Omental fat pad (tissue), 4 donors: ENCODE results near the gene ACTR3C. TPM values are rescaled to one million over a fixed set of nuclear protein-coding genes. Genes with fewer than 3 reads are reported as not detected.

Experiments used
- ATAC-seq: fragments of 150-250 bp; one replicate; pipeline ENCODE4 v1.9.1; 2016; ENCODE audit warnings: mild to moderate bottlenecking, moderate library complexity; ENCODE audit not compliant: low FRiP score
- DNase-seq: peaks from one replicate; pipeline ENCODE4 v3.0.0-alpha.2; 2019; ENCODE audit warnings: low spot score
- total RNA-seq, 4 donors: library from RNA; depleted of rRNA; stranded (reverse); fragments of >200 nt; gene quantifications; one replicate each; pipeline ENCODE4 v1.1.0, GENCODE V29; 2016
- TF ChIP-seq, protein P1 (sequence below), 3 donors: fragments of 450-650 bp; IDR thresholded peaks; one replicate each; pipeline ENCODE4 v1.5.1; 2016 to 2017; ENCODE audit warnings: antibody characterized with exemption in 3 of 3, mild to moderate bottlenecking in 3 of 3, moderate library complexity in 2 of 3

Gene ACTR3C
- total RNA-seq, result 10 to 100 TPM in 1 of 4 donors, 1 to 10 TPM in 3; 1.1 to 12.9 (median 4.9) TPM

DNA sequence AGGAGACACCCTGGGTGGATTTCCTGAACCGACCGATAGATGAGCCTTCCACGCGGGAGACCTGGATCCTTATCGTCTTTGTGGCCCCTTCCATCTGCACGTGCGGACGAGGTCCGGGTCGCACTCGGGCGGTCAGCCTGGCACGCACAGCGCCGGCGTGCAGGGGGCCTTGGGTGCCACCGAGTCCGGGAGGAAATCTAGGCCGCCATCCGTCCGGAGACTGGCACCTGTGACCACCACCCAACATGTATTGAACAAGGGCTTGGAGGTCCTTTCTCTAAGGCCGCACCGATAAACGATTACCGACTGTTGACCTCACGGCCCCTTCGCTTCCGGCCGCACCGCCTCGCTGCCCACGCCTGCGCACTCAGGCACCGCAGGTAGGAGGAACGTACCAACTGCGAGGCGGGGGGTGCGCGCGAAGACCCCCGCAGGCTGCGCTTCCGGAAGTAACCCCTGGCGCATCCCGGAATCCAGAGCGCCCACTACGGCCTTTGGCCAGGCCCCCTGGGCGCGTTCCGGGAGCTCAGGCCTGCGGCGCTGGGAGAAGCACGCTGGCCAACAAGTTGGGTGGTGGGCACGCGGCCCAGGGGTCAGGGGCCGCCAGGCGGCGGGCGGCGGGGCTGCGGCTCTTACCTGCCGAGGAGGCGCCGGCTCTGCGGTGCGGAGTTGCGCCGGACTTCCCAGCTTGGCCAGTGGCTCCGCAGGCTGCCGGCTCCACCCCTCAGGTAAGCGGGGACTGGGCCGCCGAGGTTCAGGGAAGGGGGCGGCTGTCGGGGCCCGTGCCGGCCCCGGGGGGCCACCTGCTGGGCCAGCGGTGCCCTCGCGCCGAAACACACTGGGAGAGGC is at the start of gene ACTR3C, which contains the start of gene LRRC61:
Gene ACTR3C, minus strand, starts transcription at position 713 of the 849 bp plus-strand sequence. CDS start 28,249 bp downstream, outside the sequence.
Gene LRRC61, plus strand, starts transcription at position 523 of the 849 bp plus-strand sequence. CDS start 13,507 bp downstream, outside the sequence.
- ATAC-seq, result peak; percentile 56
- DNase-seq, result no peak
- TF ChIP-seq, protein P1, sequence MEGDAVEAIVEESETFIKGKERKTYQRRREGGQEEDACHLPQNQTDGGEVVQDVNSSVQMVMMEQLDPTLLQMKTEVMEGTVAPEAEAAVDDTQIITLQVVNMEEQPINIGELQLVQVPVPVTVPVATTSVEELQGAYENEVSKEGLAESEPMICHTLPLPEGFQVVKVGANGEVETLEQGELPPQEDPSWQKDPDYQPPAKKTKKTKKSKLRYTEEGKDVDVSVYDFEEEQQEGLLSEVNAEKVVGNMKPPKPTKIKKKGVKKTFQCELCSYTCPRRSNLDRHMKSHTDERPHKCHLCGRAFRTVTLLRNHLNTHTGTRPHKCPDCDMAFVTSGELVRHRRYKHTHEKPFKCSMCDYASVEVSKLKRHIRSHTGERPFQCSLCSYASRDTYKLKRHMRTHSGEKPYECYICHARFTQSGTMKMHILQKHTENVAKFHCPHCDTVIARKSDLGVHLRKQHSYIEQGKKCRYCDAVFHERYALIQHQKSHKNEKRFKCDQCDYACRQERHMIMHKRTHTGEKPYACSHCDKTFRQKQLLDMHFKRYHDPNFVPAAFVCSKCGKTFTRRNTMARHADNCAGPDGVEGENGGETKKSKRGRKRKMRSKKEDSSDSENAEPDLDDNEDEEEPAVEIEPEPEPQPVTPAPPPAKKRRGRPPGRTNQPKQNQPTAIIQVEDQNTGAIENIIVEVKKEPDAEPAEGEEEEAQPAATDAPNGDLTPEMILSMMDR (IDR thresholded peaks at IDR 0.05), result no peak

DNA sequence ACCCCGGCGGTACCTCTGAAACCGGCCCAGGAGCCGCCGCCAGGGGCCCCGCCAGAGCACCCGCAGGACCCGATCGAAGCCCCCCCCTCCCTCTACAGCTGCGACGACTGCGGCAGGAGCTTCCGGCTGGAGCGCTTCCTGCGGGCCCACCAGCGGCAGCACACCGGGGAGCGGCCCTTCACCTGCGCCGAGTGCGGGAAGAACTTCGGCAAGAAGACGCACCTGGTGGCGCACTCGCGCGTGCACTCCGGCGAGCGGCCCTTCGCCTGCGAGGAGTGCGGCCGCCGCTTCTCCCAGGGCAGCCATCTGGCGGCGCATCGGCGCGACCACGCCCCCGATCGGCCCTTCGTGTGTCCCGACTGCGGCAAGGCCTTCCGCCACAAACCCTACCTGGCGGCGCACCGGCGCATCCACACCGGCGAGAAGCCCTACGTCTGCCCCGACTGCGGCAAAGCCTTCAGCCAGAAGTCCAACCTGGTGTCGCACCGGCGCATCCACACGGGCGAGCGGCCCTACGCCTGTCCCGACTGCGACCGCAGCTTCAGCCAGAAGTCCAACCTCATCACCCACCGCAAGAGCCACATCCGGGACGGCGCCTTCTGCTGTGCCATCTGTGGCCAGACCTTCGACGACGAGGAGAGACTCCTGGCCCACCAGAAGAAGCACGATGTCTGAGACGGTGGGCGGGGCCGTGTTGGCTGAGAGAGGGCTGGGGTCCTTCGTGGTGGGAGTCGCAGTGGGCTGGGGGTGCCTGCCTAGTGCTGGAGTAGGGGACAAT is 49.1 kb upstream of the ACTR3C start:
- ATAC-seq (no peak), DNase-seq (no peak)
- TF ChIP-seq, protein P1 (IDR thresholded peaks at IDR 0.05), result no peak

DNA sequence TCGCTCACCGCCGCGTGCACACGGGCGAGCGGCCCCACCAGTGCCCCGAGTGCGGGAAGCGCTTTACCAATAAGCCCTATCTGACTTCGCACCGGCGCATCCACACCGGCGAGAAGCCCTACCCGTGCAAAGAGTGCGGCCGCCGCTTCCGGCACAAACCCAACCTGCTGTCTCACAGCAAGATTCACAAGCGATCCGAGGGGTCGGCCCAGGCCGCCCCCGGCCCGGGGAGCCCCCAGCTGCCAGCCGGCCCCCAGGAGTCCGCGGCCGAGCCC is 48.6 kb upstream of the ACTR3C start:
- TF ChIP-seq, protein P1 (IDR thresholded peaks at IDR 0.05), result no peak
- DNase-seq, result no peak

DNA sequence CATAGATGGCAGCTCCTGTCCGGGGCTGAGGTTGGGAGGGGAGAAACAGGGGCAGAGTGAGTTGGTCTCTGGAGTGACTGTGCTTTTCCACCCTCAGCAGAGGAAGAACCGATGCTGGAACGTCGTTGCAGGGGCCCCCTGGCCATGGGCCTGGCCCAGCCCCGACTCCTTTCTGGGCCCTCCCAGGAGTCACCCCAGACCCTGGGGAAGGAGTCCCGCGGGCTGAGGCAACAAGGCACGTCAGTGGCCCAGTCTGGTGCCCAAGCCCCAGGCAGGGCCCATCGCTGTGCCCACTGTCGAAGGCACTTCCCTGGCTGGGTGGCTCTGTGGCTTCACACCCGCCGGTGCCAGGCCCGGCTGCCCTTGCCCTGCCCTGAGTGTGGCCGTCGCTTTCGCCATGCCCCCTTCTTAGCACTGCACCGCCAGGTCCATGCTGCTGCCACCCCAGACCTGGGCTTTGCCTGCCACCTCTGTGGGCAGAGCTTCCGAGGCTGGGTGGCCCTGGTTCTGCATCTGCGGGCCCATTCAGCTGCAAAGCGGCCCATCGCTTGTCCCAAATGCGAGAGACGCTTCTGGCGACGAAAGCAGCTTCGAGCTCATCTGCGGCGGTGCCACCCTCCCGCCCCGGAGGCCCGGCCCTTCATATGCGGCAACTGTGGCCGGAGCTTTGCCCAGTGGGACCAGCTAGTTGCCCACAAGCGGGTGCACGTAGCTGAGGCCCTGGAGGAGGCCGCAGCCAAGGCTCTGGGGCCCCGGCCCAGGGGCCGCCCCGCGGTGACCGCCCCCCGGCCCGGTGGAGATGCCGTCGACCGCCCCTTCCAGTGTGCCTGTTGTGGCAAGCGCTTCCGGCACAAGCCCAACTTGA is 48.0 kb upstream of the ACTR3C start:
- ATAC-seq, result no peak
- no peak for DNase-seq
- TF ChIP-seq, protein P1 (IDR thresholded peaks at IDR 0.05), result no peak

More for the DNA sequence above, 48.6 kb upstream of the ACTR3C start:
- no peak for ATAC-seq

DNA sequence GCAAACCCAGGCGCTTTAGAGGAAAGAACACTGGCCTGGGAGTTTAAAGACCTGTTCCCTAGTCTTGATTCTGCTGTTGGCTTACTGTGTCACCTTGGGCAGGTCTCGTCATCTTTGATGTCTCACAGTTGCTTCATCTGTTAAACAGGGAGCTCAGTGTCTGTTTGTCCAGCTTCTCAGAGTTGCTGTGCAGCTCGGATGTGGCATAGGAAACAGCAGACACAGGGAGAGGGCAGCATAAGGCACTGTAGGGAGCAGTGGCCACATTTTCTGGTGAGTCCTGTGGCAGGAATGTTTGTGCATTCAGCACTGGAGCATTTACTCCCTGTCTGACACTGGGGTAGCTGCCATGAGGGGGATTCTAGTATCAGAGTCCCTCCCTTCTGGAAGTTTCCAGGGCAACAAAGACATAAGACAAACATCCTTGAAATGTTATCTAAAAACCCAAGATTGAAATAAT is 47.3 kb upstream of the ACTR3C start:
- TF ChIP-seq, protein P1 (IDR thresholded peaks at IDR 0.05), result no peak
- DNase-seq (no peak), ATAC-seq (no peak)

DNA sequence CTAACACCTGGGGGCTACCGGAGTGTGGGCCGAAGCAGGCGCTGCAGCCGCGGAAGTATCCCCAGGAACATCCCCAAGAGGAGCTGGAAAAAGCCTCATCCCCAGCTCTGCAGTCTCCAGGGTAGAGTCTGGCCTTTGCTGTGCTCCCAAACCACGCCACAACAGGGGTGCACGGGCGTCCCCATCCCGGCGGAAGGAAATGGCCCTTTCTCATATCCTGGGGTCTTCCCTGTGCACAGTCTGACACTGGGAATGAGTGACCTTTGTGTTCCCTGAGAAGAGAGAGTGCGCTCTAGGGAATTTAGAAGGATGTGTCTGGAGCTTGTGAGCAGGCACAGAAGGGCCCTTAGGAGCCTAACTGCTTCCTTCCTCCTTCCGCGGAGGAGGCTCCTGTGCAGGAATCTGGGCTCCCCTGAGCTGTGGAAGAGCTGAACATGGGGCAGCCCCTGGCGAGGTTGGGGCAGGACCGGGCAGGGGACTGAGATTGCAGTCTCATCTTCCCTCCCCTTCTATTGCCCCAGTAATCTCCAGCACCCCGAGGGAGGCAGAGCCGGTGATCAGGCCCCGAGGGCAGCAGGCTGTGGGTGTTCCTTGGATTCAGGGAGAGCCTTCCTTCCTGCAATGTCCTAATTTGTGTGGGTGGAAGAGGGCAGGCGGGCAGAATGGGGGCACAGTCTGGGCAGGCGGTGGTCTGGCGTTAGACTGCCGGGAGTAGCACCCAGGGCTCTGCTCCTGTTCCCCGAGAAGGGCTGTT is 46.6 kb upstream of the ACTR3C start:
- DNase-seq (no peak), ATAC-seq (peak; percentile 4)
- TF ChIP-seq, protein P1 (IDR thresholded peaks at IDR 0.05), result no peak
